HG03045 (cell line): ENCODE data around the gene MIEF1.
A peak's percentile ranks its signal among the peaks of the same experiment; 100 is the strongest.
"Not testable (repeated sequence)": the region's sequence is repeated elsewhere in the genome, so short reads cannot be mapped to it uniquely, and the experiment has no call there.

Source experiments
- ATAC-seq: cut with Tn5 transposase; IDR thresholded peaks from one replicate; pipeline ENCODE4 v1.9.1; 2021; ENCODE audit warnings: mild to moderate bottlenecking, moderate library complexity; ENCODE audit not compliant: unreplicated experiment

The MIEF1 gene

DNA sequence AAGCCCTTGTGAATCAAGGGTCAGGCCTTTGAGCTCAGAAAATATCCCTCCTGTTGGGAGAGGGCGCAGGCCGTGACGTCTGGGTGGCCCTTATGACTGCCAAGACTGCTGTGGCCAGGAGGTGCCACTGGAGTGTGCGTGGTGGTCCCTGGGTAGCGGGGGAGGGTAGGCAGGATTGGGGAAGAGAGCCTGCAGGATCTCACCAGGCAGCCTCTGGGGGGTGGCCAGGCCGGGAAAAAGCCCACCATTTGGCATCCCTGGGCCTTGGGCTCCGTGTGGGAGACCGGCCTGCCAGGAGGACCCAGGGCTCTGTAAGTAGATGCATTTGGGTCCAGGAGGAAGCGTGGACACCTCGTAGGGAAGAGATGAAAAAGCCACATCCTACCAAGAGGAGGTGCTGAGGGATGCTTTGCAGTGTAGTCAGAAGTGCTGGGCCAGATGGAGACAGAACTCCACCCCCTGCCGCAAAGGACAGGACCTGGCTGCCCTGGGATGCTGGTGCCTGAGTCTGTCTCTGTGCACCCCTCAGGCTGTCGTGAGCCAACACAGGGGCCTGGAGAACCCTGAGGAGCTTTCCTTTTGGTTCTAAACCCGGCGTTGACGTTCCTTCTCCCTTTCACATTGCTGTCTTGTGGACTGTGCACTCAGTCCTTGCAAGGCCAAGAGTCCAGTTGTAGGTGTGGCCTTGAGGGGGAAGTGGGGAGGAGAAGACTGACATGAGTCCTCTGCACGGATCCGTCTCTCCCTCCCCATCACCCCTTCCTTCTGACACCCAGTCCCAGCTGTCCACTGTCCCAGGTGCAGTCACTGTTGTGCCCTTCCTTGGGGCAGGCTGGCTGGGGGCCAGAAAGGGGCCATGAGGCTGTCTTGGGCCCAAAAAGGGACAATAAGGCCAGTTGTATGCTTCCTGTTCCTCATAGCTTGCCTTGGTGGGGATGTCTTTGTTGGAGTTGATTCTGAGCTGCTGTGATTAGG is 12.7 kb upstream of the MIEF1 start:
- ATAC-seq: no peak

- ATAC-seq: peak; percentile 70
Measured at GRCh38 chr22:39490135-39490798, 11.8 kb upstream of the MIEF1 start.

GRCh38 chr22:39490966-39491680 is 11.0 kb upstream of the MIEF1 start:
- no peak for ATAC-seq

- ATAC-seq: no peak
Measured at GRCh38 chr22:39491696-39492095, 10.4 kb upstream of the MIEF1 start.

DNA sequence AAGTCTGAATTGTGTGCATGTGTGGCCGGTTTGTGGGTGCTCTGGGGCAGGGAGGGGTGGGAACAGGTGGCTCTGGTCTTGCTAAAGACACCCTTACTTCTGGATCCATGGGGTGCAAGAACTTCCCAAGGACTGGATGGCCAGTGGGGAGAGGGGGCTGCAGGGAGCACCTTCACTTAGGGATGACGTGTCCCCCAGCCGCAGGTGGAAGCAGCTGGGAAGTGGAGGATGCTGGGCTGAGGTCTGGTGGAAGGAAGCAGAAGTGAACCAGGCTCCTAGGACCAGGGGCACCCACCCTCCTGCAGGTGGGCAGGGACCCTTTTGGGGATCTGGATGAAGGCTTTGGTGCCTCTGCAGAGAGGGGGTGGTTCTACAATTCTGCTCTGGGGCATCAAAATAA is 9.9 kb upstream of the MIEF1 start:
- no peak for ATAC-seq

- ATAC-seq: no peak
Measured at GRCh38 chr22:39493759-39494158, 8.3 kb upstream of the MIEF1 start.

DNA sequence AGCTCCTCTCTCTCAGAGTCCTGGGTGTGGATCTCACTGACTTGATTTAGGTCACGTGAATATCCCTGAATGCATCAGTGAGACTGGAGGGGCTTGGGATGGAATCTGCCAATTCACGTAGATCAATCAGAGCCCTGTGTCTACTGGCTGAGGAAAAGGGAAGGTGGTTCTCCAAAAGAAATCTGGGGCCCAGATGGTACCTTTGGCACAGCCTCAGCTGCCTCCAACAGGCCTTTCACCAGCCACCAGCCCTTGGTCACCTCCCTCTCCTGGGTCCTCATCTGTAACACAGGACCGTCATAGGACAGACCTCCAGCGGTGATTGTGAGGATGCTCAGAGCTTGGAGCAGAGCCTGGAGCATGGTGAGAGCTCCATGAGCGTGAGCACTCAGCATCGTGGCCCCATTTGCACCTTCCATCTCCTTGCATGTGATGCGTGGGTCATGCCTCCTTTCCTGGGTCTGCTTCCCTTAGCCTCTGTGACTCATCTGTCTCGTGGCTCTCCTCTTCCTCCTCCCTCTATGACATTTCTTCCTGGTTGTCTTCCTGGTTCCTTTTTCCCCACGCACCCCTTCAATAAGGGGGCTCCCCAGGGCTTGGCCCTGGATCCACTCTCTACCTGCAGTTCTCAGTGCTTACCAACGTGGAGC is 7.5 kb upstream of the MIEF1 start:
- ATAC-seq: no peak

GRCh38 chr22:39496131-39496838 is 5.8 kb upstream of the MIEF1 start:
- no peak for ATAC-seq

DNA sequence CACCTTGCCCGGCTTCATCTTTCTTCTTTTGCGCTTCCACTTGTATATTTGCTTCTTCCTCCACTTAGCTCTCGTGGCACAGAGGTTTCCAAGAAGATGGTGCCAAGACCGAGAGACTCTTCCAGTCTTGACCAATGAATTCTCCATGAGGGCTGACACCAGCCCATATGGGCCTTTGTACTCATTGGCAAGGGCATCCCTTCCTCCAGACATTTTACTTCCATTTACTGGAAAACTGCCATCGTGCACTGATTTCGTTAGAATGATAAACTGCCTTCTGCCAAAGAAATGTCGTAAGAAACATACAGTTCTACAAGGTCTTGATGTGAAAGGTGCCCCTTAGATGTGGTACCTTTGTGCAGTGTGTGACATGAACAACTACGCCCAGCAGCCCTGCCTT is 4.7 kb upstream of the MIEF1 start:
- no peak for ATAC-seq

- no peak for ATAC-seq
Measured at GRCh38 chr22:39498368-39498767, 3.7 kb upstream of the MIEF1 start.

DNA sequence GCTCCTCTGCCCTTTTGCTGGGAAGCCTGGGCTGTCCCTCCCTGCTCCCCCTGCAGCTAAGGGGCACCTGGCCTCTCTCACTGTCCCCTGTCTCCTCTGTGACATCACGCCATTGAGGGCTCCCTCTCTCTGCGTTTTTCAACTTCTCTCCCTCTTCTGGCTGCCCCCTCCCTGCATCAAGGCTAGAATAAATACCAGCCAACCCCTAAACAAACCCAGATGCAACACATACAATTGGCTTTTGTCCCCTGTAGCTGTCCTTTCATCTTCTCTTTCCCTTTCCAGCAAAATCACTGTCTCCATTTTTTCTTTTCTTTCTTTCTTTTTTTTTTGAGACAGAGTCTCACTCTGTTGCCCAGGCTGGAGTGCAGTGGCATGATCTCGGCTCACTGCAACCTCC is 3.3 kb upstream of the MIEF1 start:
- no peak for ATAC-seq

GRCh38 chr22:39500101-39500500 is 2.0 kb upstream of the MIEF1 start:
- no peak for ATAC-seq

DNA sequence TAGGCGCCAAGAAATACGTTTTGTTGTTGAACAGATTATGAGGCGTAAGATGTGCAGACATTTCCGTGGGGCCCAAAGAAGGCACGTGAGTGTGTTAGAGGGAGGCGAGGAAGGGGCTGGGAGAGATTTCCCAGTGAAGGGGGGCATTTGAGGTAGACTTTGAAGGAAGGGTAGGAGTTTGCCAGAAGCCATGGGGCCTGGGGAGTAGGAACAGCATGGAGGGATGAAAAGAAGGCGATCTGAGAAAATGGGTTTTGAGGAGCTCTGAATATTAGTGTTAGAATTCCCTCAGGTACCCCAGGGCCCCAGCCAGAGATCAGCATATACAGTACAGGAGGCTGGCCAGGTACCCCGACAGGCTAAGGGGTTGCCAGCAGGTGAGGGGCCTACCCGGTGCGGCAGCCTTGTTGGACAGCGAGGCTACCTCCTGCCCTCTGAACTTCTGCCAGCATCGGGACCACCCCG is 414 bp upstream of the MIEF1 start:
- ATAC-seq: no peak

GRCh38 chr22:39502789-39503409 is 809 bp downstream of the MIEF1 start:
- no peak for ATAC-seq

GRCh38 chr22:39503630-39504029 is 1.5 kb downstream of the MIEF1 start:
- no peak for ATAC-seq

DNA sequence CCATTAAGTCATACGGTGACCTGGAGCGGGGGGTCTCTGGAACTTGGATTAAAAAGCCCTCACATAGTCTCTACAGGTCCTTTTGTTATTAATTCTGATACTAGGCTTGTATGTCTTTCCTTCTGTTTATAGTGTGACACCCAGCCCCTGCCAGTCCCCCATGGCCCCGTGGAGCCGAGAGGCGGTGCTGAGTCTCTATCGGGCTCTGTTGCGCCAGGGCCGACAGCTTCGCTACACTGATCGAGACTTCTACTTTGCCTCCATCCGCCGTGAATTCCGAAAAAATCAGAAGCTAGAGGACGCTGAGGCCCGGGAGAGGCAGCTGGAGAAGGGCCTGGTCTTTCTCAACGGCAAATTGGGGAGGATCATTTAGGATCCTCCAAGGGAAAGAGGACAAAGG is 2.0 kb downstream of the MIEF1 start:
- no peak for ATAC-seq

DNA sequence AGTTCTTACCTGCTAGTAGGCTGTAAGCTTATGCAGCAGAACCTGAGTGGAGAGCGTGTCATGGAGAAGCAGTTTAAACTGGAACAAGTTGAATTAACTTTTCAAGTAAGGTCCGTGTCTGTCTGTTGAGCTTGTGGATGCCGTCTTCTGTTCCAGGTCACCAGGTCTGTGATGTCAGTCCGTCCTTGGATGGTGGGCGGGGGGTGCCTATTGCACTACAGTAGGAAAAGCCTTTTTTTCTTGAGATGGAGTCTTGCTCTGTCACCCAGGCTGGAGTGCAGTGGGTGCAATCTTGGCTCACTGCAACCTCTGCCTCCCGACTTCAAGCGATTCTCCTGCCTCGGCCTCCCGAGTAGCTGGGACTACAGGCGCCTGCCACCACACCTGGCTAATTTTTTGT is 4.9 kb downstream of the MIEF1 start:
- not testable (repeated sequence) for ATAC-seq

DNA sequence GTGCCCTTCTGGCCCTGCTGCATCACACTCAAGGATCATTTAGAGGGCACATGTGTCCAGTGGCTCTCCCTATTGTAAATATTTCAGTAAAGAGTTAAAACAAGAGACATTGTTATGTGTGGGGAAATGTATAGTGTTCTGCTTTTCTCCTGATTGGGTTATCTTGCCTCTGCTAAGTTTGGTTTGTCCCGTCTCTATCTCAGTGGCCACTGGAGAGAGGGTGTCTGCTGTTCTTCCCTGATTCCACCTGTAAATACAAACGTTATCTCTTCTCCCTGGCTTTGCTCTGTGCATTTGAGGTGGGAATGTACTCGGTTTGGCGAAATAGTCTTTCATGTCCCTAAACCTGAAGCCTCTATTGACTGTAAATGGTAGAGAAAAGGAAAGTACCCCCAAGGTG is 6.3 kb downstream of the MIEF1 start:
- ATAC-seq: no peak

DNA sequence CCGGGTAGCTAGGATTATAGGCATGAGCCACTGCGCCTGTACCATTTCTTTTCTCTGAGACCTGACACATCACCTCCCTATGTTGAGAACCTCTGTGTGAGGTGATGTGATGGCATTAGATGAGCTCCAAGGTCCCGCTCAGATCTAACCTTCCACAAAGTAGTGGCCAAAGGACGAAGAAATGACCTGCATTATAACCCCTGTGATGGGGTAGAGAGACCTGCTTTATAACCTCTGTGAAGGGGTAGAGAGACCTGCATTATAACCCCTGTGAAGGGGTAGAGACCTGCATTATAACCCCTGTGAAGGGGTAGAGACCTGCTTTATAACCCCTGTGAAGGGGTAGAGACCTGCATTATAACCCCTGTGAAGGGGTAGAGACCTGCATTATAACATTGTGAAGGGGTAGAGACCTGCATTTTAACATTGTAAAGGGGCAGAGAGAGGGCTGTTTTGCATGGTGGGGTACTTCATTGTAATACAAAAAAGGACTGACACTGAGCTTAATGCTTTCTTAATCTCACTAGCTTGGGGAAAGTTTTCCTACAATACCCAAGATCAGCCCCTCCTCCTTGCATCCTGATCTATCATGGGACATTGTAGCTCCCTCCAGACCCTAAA is 8.5 kb downstream of the MIEF1 start:
- ATAC-seq: no peak
